Effector memory CD8-positive, alpha-beta T cell (primary cell): ENCODE measurements around the gene CADM2.

ENCODE experiments used
- ATAC-seq: fragments of 150-1000 bp; cut with Tn5 transposase; replicated peaks from 2 replicates; pipeline ENCODE4 v1.10.0; 2021; ENCODE audit warnings: mild to moderate bottlenecking, moderate library complexity
- DNase-seq, 3 experiments: peaks; one replicate each; pipeline ENCODE4 v3.0.0; 2021
- H3K27ac Mint-ChIP-seq, 2 donors: one replicate each; pipeline ENCODE4 v1.8.0; 2022; ENCODE audit warnings: mild to moderate bottlenecking in 2 of 2, mixed read lengths in 2 of 2, moderate library complexity in 2 of 2
- H3K27me3 Mint-ChIP-seq, 2 donors: one replicate each; pipeline ENCODE4 v1.8.0; 2022; ENCODE audit warnings: mixed read lengths in 2 of 2
- H3K36me3 Mint-ChIP-seq: one replicate; pipeline ENCODE4 v1.8.0; 2022; ENCODE audit warnings: mild to moderate bottlenecking, moderate library complexity, mixed read lengths; ENCODE audit not compliant: insufficient read depth
- H3K4me1 Mint-ChIP-seq, 2 donors: one replicate each; pipeline ENCODE4 v1.8.0; 2022; ENCODE audit warnings: low read depth in 2 of 2, mixed read lengths in 2 of 2
- H3K4me3 Mint-ChIP-seq, 2 donors: one replicate each; pipeline ENCODE4 v1.8.0; 2022; ENCODE audit warnings: mild to moderate bottlenecking in 2 of 2, mixed read lengths in 2 of 2, moderate library complexity in 2 of 2
- H3K9me3 Mint-ChIP-seq, 2 donors: one replicate each; pipeline ENCODE4 v1.8.0; 2022; ENCODE audit warnings: mixed read lengths in 2 of 2

The CADM2 gene

GRCh38 chr3:84991422-84991900 lies 32.7 kb downstream of the CADM2 start:
- no peak for DNase-seq
- Mint-ChIP-seq H3K4me3 (no peak overlapping the region), H3K27me3 (no peaks in the 10 kb centered on the region), H3K4me1 (no peaks in the 10 kb centered on the region), H3K36me3 (peaks cover 4% of the 10 kb centered on the region), H3K27ac (no peak overlapping the region), H3K9me3 (peaks cover 0 to 22% of the 10 kb centered on the region in 2 donors)
- no peak for ATAC-seq

GRCh38 chr3:84993956-84994355 lies 35.2 kb downstream of the CADM2 start:
- no peak for ATAC-seq
- no peak overlapping the region for H3K4me3 Mint-ChIP-seq
- no peaks in the 10 kb centered on the region for H3K27me3 Mint-ChIP-seq
- H3K9me3 Mint-ChIP-seq, result peaks cover 0 to 11% of the 10 kb centered on the region in 2 donors
- no peak overlapping the region for H3K27ac Mint-ChIP-seq
- DNase-seq, result no peak
- H3K36me3 Mint-ChIP-seq, result no peaks in the 10 kb centered on the region
- H3K4me1 Mint-ChIP-seq, result no peaks in the 10 kb centered on the region

- peaks cover 0 to 4% of the 10 kb centered on the region in 2 donors for H3K9me3 Mint-ChIP-seq
- ATAC-seq, result no peak
- no peak for DNase-seq
- no peak overlapping the region for H3K4me3 Mint-ChIP-seq
- no peaks in the 10 kb centered on the region for H3K4me1 Mint-ChIP-seq
- H3K27me3 Mint-ChIP-seq, result no peaks in the 10 kb centered on the region
- no peaks in the 10 kb centered on the region for H3K36me3 Mint-ChIP-seq
- no peak overlapping the region for H3K27ac Mint-ChIP-seq
Measured at GRCh38 chr3:84998545-84998944, 39.8 kb downstream of the CADM2 start.

GRCh38 chr3:85003479-85003878 lies 44.7 kb downstream of the CADM2 start:
- Mint-ChIP-seq H3K27ac (no peak overlapping the region), H3K4me1 (no peaks in the 10 kb centered on the region), H3K27me3 (no peaks in the 10 kb centered on the region), H3K36me3 (no peaks in the 10 kb centered on the region), H3K9me3 (peaks cover 0 to 4% of the 10 kb centered on the region in 2 donors), H3K4me3 (no peak overlapping the region)
- no peak for ATAC-seq
- DNase-seq, result no peak

- no peak overlapping the region for H3K4me3 Mint-ChIP-seq
- H3K4me1 Mint-ChIP-seq, result no peaks in the 10 kb centered on the region
- H3K27me3 Mint-ChIP-seq, result no peaks in the 10 kb centered on the region
- no peak overlapping the region for H3K27ac Mint-ChIP-seq
- no peak for DNase-seq
- H3K36me3 Mint-ChIP-seq, result no peaks in the 10 kb centered on the region
- H3K9me3 Mint-ChIP-seq, result peaks cover 0 to 4% of the 10 kb centered on the region in 2 donors
- no peak for ATAC-seq
Measured at GRCh38 chr3:85004147-85004546, 45.4 kb downstream of the CADM2 start.

GRCh38 chr3:85005946-85006345 lies 47.2 kb downstream of the CADM2 start:
- Mint-ChIP-seq H3K36me3 (no peaks in the 10 kb centered on the region), H3K27me3 (no peaks in the 10 kb centered on the region), H3K9me3 (peaks cover 0 to 3% of the 10 kb centered on the region in 2 donors), H3K4me3 (no peak overlapping the region), H3K27ac (no peak overlapping the region), H3K4me1 (no peaks in the 10 kb centered on the region)
- no peak for ATAC-seq
- DNase-seq, result no peak

- DNase-seq (no peak), ATAC-seq (no peak)
- H3K9me3 Mint-ChIP-seq, result no peaks in the 10 kb centered on the region
- no peak overlapping the region for H3K4me3 Mint-ChIP-seq
- no peaks in the 10 kb centered on the region for H3K36me3 Mint-ChIP-seq
- H3K4me1 Mint-ChIP-seq, result no peaks in the 10 kb centered on the region
- no peaks in the 10 kb centered on the region for H3K27me3 Mint-ChIP-seq
- no peak overlapping the region for H3K27ac Mint-ChIP-seq
Measured at GRCh38 chr3:85007195-85008094, 48.7 kb downstream of the CADM2 start.

GRCh38 chr3:85020828-85021227 lies 62.0 kb downstream of the CADM2 start:
- no peak overlapping the region for H3K27ac Mint-ChIP-seq
- H3K4me3 Mint-ChIP-seq, result no peak overlapping the region
- no peaks in the 10 kb centered on the region for H3K27me3 Mint-ChIP-seq
- ATAC-seq (no peak), DNase-seq (no peak)
- H3K9me3 Mint-ChIP-seq, result peaks cover 6 to 14% of the 10 kb centered on the region in 2 donors
- no peaks in the 10 kb centered on the region for H3K36me3 Mint-ChIP-seq
- no peaks in the 10 kb centered on the region for H3K4me1 Mint-ChIP-seq

GRCh38 chr3:85030052-85030451 lies 71.3 kb downstream of the CADM2 start:
- Mint-ChIP-seq H3K27me3 (no peaks in the 10 kb centered on the region), H3K4me3 (no peak overlapping the region), H3K9me3 (peaks cover 8 to 21% of the 10 kb centered on the region in 2 donors), H3K36me3 (no peaks in the 10 kb centered on the region), H3K4me1 (no peaks in the 10 kb centered on the region), H3K27ac (no peak overlapping the region)
- DNase-seq (no peak), ATAC-seq (no peak)

- no peaks in the 10 kb centered on the region for H3K27me3 Mint-ChIP-seq
- H3K4me1 Mint-ChIP-seq, result no peaks in the 10 kb centered on the region
- H3K36me3 Mint-ChIP-seq, result no peaks in the 10 kb centered on the region
- H3K9me3 Mint-ChIP-seq, result peaks cover 10 to 17% of the 10 kb centered on the region in 2 donors
- ATAC-seq (no peak), DNase-seq (no peak)
- H3K4me3 Mint-ChIP-seq, result no peak overlapping the region
- H3K27ac Mint-ChIP-seq, result no peak overlapping the region
Measured at GRCh38 chr3:85037203-85037602, 78.4 kb downstream of the CADM2 start.

- peaks cover 6 to 10% of the 10 kb centered on the region in 2 donors for H3K9me3 Mint-ChIP-seq
- H3K36me3 Mint-ChIP-seq, result no peaks in the 10 kb centered on the region
- no peak for ATAC-seq
- H3K27ac Mint-ChIP-seq, result no peak overlapping the region
- H3K27me3 Mint-ChIP-seq, result no peaks in the 10 kb centered on the region
- no peak for DNase-seq
- no peak overlapping the region for H3K4me3 Mint-ChIP-seq
- H3K4me1 Mint-ChIP-seq, result no peaks in the 10 kb centered on the region
Measured at GRCh38 chr3:85041001-85041400, 82.2 kb downstream of the CADM2 start.

- Mint-ChIP-seq H3K36me3 (no peaks in the 10 kb centered on the region), H3K4me1 (no peaks in the 10 kb centered on the region), H3K9me3 (peaks cover 6 to 10% of the 10 kb centered on the region in 2 donors), H3K27ac (no peak overlapping the region), H3K4me3 (no peak overlapping the region), H3K27me3 (no peaks in the 10 kb centered on the region)
- ATAC-seq (no peak), DNase-seq (no peak)
Measured at GRCh38 chr3:85041562-85042055, 82.8 kb downstream of the CADM2 start.

GRCh38 chr3:85050821-85051220 lies 92.0 kb downstream of the CADM2 start:
- Mint-ChIP-seq H3K27ac (no peak overlapping the region), H3K4me1 (no peaks in the 10 kb centered on the region), H3K27me3 (no peaks in the 10 kb centered on the region), H3K9me3 (peaks cover 9 to 22% of the 10 kb centered on the region in 2 donors), H3K4me3 (no peak overlapping the region), H3K36me3 (no peaks in the 10 kb centered on the region)
- DNase-seq (no peak), ATAC-seq (no peak)

GRCh38 chr3:85051786-85052185 lies 93.0 kb downstream of the CADM2 start:
- Mint-ChIP-seq H3K36me3 (no peaks in the 10 kb centered on the region), H3K27me3 (no peaks in the 10 kb centered on the region), H3K4me1 (no peaks in the 10 kb centered on the region), H3K4me3 (no peak overlapping the region), H3K9me3 (peaks cover 9 to 22% of the 10 kb centered on the region in 2 donors), H3K27ac (no peak overlapping the region)
- ATAC-seq (no peak), DNase-seq (no peak)
